ENCODE measurements around the gene PTPN18.

- no peak for TF ChIP-seq POLR2A (IDR thresholded peaks at IDR 0.05)
- TF ChIP-seq CTCF (IDR thresholded peaks at IDR 0.05), result no peak
- TF ChIP-seq POLR2AphosphoS5 (IDR thresholded peaks at IDR 0.05), result no peak
- no peak for TF ChIP-seq EP300 (IDR thresholded peaks at IDR 0.05)
These were observed 31.2 kb downstream of the PTPN18 start for GRCh38 chr2:130387071-130387400.

All from sigmoid colon (tissue), 4 donors.